ENCODE measurements around the gene SLC7A1. TPM values are rescaled to one million over a fixed set of nuclear protein-coding genes. Genes with fewer than 3 reads are reported as not detected.

SLC7A1 gene
- total RNA-seq, 5 donors from 2014 or later (not counting 1 experiment from before 2014, with no cell fraction given), result 20.0 to 62.9 (median 57.9) TPM

GRCh38 chr13:29619995-29620394 lies 24.5 kb upstream of the SLC7A1 start:
- no peak overlapping the region for H3K27ac Mint-ChIP-seq
- no peaks in the 10 kb centered on the region for H3K4me1 ChIP-seq (ENCODE audit: control insufficient read depth in 1 of 2, extremely low read depth in 1 of 2, insufficient read depth in 2 of 2, low read length in 2 of 2)
- H3K4me3 Mint-ChIP-seq, result no peak overlapping the region
- H3K27ac ChIP-seq (ENCODE audit: low read length), result no peak overlapping the region
- peaks cover 0 to 4% (median 0%) of the 10 kb centered on the region in 3 donors for H3K9me3 Mint-ChIP-seq
- no peaks in the 10 kb centered on the region for H3K36me3 Mint-ChIP-seq
- peaks cover 31 to 43% of the 10 kb centered on the region in 2 donors for H3K27me3 Mint-ChIP-seq
- H3K27me3 ChIP-seq (replicated peaks in 1 of 2; ENCODE audit: control insufficient read depth in 2 of 2, extremely low read depth in 1 of 2, insufficient read depth in 2 of 2, low read length in 1 of 2), result peaks cover 0 to 8% of the 10 kb centered on the region in 2 experiments
- ChIA-PET POLR2A (no interaction called here), CTCF (no interaction called here)
- DNase-seq, result no peak
- no peaks in the 10 kb centered on the region for H3K9me3 ChIP-seq
- no peak for ATAC-seq (replicated peaks in 1 of 4)
- no peak overlapping the region for H3K4me3 ChIP-seq (ENCODE audit: control insufficient read depth in 1 of 2, extremely low read depth in 1 of 2, low read length in 1 of 2)
- H3K36me3 ChIP-seq (ENCODE audit: control insufficient read depth in 2 of 2, extremely low read depth in 1 of 2, insufficient read depth in 1 of 2, low read length in 1 of 2), result no peaks in the 10 kb centered on the region
- no peaks in the 10 kb centered on the region for H3K4me1 Mint-ChIP-seq

GRCh38 chr13:29613101-29613500 lies 17.6 kb upstream of the SLC7A1 start:
- ChIA-PET POLR2A (no interaction called here), CTCF (no interaction called here)
- no peak overlapping the region for H3K4me3 Mint-ChIP-seq
- peaks cover 46 to 54% of the 10 kb centered on the region in 2 donors for H3K27me3 Mint-ChIP-seq
- no peaks in the 10 kb centered on the region for H3K36me3 ChIP-seq (ENCODE audit: control insufficient read depth in 2 of 2, extremely low read depth in 1 of 2, insufficient read depth in 1 of 2, low read length in 1 of 2)
- no peaks in the 10 kb centered on the region for H3K4me1 Mint-ChIP-seq
- H3K27me3 ChIP-seq (replicated peaks in 1 of 2; ENCODE audit: control insufficient read depth in 2 of 2, extremely low read depth in 1 of 2, insufficient read depth in 2 of 2, low read length in 1 of 2), result peaks cover 0 to 11% of the 10 kb centered on the region in 2 experiments
- no peak overlapping the region for H3K27ac ChIP-seq (ENCODE audit: low read length)
- no peaks in the 10 kb centered on the region for H3K36me3 Mint-ChIP-seq
- no peak overlapping the region for H3K4me3 ChIP-seq (ENCODE audit: control insufficient read depth in 1 of 2, extremely low read depth in 1 of 2, low read length in 1 of 2)
- H3K9me3 ChIP-seq, result no peaks in the 10 kb centered on the region
- H3K9me3 Mint-ChIP-seq, result peaks cover 0 to 3% (median 3%) of the 10 kb centered on the region in 3 donors
- H3K27ac Mint-ChIP-seq, result no peak overlapping the region
- no peaks in the 10 kb centered on the region for H3K4me1 ChIP-seq (ENCODE audit: control insufficient read depth in 1 of 2, extremely low read depth in 1 of 2, insufficient read depth in 2 of 2, low read length in 2 of 2)
- ATAC-seq (replicated peaks in 1 of 4), result no peak
- DNase-seq, result no peak
- WGBS (ENCODE audit: insufficient coverage), result 86% methylated on average over 3 of the region's 3 CpGs

GRCh38 chr13:29607465-29607864 lies 12.0 kb upstream of the SLC7A1 start:
- ChIA-PET CTCF (no interaction called here), POLR2A (no interaction called here)

GRCh38 chr13:29605860-29606526 lies 10.5 kb upstream of the SLC7A1 start:
- H3K36me3 ChIP-seq (ENCODE audit: control insufficient read depth in 2 of 2, extremely low read depth in 1 of 2, insufficient read depth in 1 of 2, low read length in 1 of 2), result no peaks in the 10 kb centered on the region
- no peaks in the 10 kb centered on the region for H3K27me3 ChIP-seq (replicated peaks in 1 of 2; ENCODE audit: control insufficient read depth in 2 of 2, extremely low read depth in 1 of 2, insufficient read depth in 2 of 2, low read length in 1 of 2)
- H3K4me1 ChIP-seq (ENCODE audit: control insufficient read depth in 1 of 2, extremely low read depth in 1 of 2, insufficient read depth in 2 of 2, low read length in 2 of 2), result no peaks in the 10 kb centered on the region
- no peak overlapping the region for H3K27ac ChIP-seq (ENCODE audit: low read length)
- no peaks in the 10 kb centered on the region for H3K9me3 ChIP-seq
- peaks cover 4 to 7% of the 10 kb centered on the region in 2 donors for H3K27me3 Mint-ChIP-seq
- H3K4me3 ChIP-seq (ENCODE audit: control insufficient read depth in 1 of 2, extremely low read depth in 1 of 2, low read length in 1 of 2), result no peak overlapping the region
- ATAC-seq (replicated peaks in 1 of 4) (no peak), DNase-seq (no peak)
- no peaks in the 10 kb centered on the region for H3K36me3 Mint-ChIP-seq
- H3K9me3 Mint-ChIP-seq, result no peaks in the 10 kb centered on the region
- POLR2A ChIA-PET, result no interaction called here
- CTCF ChIA-PET, result no interaction called here
- 78% methylated on average over 6 of the region's 8 CpGs for WGBS (ENCODE audit: insufficient coverage)
- H3K27ac Mint-ChIP-seq, result no peak overlapping the region
- H3K4me1 Mint-ChIP-seq, result no peaks in the 10 kb centered on the region
- H3K4me3 Mint-ChIP-seq, result no peak overlapping the region

More at GRCh38 chr13:29607465-29607864, 12.0 kb upstream of the SLC7A1 start:
- Mint-ChIP-seq H3K4me1 (no peaks in the 10 kb centered on the region), H3K4me3 (no peak overlapping the region), H3K9me3 (no peaks in the 10 kb centered on the region), H3K27ac (no peak overlapping the region), H3K36me3 (no peaks in the 10 kb centered on the region), H3K27me3 (peaks cover 11 to 14% of the 10 kb centered on the region in 2 donors)
- H3K4me3 ChIP-seq (ENCODE audit: control insufficient read depth in 1 of 2, extremely low read depth in 1 of 2, low read length in 1 of 2), result no peak overlapping the region
- H3K4me1 ChIP-seq (ENCODE audit: control insufficient read depth in 1 of 2, extremely low read depth in 1 of 2, insufficient read depth in 2 of 2, low read length in 2 of 2), result no peaks in the 10 kb centered on the region
- 100% methylated on average over 1 of the region's 1 CpG for WGBS (ENCODE audit: insufficient coverage)
- H3K9me3 ChIP-seq, result no peaks in the 10 kb centered on the region
- H3K27me3 ChIP-seq (replicated peaks in 1 of 2; ENCODE audit: control insufficient read depth in 2 of 2, extremely low read depth in 1 of 2, insufficient read depth in 2 of 2, low read length in 1 of 2), result peaks cover 0 to 11% of the 10 kb centered on the region in 2 experiments
- ATAC-seq (replicated peaks in 1 of 4), result no peak
- no peaks in the 10 kb centered on the region for H3K36me3 ChIP-seq (ENCODE audit: control insufficient read depth in 2 of 2, extremely low read depth in 1 of 2, insufficient read depth in 1 of 2, low read length in 1 of 2)
- no peak overlapping the region for H3K27ac ChIP-seq (ENCODE audit: low read length)
- DNase-seq, result no peak

- H3K9me3 ChIP-seq, result no peaks in the 10 kb centered on the region
- WGBS (ENCODE audit: insufficient coverage), result 100% methylated on average over 2 of the region's 2 CpGs
- Mint-ChIP-seq H3K9me3 (no peaks in the 10 kb centered on the region), H3K4me3 (no peak overlapping the region), H3K36me3 (no peaks in the 10 kb centered on the region), H3K27ac (no peak overlapping the region), H3K27me3 (peaks cover 0 to 3% of the 10 kb centered on the region in 2 donors), H3K4me1 (peaks cover 18 to 19% (median 19%) of the 10 kb centered on the region in 3 donors)
- CTCF ChIA-PET, result interaction anchor here in 1 of 2 donors (0.6 kb wide), 1 partner anchor 544 kb away, joined by 3 read pairs; no protein-coding TSS in a partner anchor
- H3K36me3 ChIP-seq (ENCODE audit: control insufficient read depth in 2 of 2, extremely low read depth in 1 of 2, insufficient read depth in 1 of 2, low read length in 1 of 2), result no peaks in the 10 kb centered on the region
- POLR2A ChIA-PET, result no interaction called here
- peaks cover 7 to 13% of the 10 kb centered on the region in 2 experiments for H3K4me1 ChIP-seq (ENCODE audit: control insufficient read depth in 1 of 2, extremely low read depth in 1 of 2, insufficient read depth in 2 of 2, low read length in 2 of 2)
- no peak overlapping the region for H3K27ac ChIP-seq (ENCODE audit: low read length)
- ATAC-seq (replicated peaks in 1 of 4), result no peak
- H3K4me3 ChIP-seq (ENCODE audit: control insufficient read depth in 1 of 2, extremely low read depth in 1 of 2, low read length in 1 of 2), result no peak overlapping the region
- DNase-seq, result no peak
- peaks cover 0 to 4% of the 10 kb centered on the region in 2 experiments for H3K27me3 ChIP-seq (replicated peaks in 1 of 2; ENCODE audit: control insufficient read depth in 2 of 2, extremely low read depth in 1 of 2, insufficient read depth in 2 of 2, low read length in 1 of 2)
Observed at GRCh38 chr13:29598321-29598720, 2.8 kb upstream of the SLC7A1 start.

GRCh38 chr13:29597706-29598105 lies 2.2 kb upstream of the SLC7A1 start:
- Mint-ChIP-seq H3K36me3 (no peaks in the 10 kb centered on the region), H3K4me1 (peaks cover 24 to 25% (median 25%) of the 10 kb centered on the region in 3 donors), H3K27me3 (peaks cover 0 to 3% of the 10 kb centered on the region in 2 donors), H3K9me3 (no peaks in the 10 kb centered on the region), H3K4me3 (no peak overlapping the region), H3K27ac (no peak overlapping the region)
- H3K4me3 ChIP-seq (ENCODE audit: control insufficient read depth in 1 of 2, extremely low read depth in 1 of 2, low read length in 1 of 2), result no peak overlapping the region
- no peak overlapping the region for H3K27ac ChIP-seq (ENCODE audit: low read length)
- POLR2A ChIA-PET, result no interaction called here
- ATAC-seq (replicated peaks in 1 of 4) (no peak), DNase-seq (no peak)
- no peaks in the 10 kb centered on the region for H3K36me3 ChIP-seq (ENCODE audit: control insufficient read depth in 2 of 2, extremely low read depth in 1 of 2, insufficient read depth in 1 of 2, low read length in 1 of 2)
- CTCF ChIA-PET, result no interaction called here
- no peaks in the 10 kb centered on the region for H3K9me3 ChIP-seq
- H3K4me1 ChIP-seq (ENCODE audit: control insufficient read depth in 1 of 2, extremely low read depth in 1 of 2, insufficient read depth in 2 of 2, low read length in 2 of 2), result peaks cover 7 to 18% of the 10 kb centered on the region in 2 experiments
- peaks cover 0 to 4% of the 10 kb centered on the region in 2 experiments for H3K27me3 ChIP-seq (replicated peaks in 1 of 2; ENCODE audit: control insufficient read depth in 2 of 2, extremely low read depth in 1 of 2, insufficient read depth in 2 of 2, low read length in 1 of 2)
- no CpG with 5 or more reads among the region's 3 CpGs for WGBS (ENCODE audit: insufficient coverage)

Data from T-cell (primary cell).